ENCODE results near the gene ZBTB20.

The ZBTB20 gene

DNA sequence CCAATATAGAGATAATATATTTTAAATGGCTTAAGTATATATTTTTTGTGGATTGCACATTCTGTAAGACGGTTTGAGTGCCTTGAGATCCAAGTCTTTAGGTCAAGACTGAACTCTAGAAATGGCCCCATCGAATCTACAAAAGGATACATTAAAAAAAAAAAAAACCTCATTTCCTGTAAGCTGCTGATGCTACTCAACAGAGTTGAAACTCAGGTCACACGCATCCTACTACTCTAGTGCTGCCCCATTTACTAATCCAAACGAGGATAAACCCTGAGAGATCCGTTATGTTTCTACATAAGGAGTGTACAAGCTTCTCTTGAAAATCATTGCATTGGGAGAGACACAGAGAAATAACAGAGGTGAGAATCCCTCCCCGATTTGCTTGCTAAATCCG, 666.0 kb downstream of the ZBTB20 start:
- DNase-seq (ENCODE audit: low read depth in 2 of 2): no peak

DNA sequence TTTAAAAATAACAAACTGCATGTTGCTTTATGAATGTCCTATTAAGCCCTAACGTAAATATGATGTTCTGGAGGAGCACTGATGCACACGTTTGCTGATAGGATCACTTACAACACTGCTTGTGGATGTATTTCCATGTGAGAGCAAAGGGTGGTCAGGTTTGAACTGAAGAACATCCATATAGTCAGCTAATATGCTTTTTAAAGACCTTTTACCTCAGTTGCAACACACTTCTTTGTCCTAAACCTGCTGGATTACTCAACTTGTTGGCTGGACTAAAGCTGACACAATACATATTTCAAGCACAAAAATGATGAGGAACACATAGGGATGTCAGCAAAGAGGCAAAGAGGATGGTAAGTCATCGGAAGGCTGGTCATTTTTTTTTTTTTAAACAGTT, 666.6 kb downstream of the ZBTB20 start:
- DNase-seq (ENCODE audit: low read depth in 2 of 2): no peak

DNA sequence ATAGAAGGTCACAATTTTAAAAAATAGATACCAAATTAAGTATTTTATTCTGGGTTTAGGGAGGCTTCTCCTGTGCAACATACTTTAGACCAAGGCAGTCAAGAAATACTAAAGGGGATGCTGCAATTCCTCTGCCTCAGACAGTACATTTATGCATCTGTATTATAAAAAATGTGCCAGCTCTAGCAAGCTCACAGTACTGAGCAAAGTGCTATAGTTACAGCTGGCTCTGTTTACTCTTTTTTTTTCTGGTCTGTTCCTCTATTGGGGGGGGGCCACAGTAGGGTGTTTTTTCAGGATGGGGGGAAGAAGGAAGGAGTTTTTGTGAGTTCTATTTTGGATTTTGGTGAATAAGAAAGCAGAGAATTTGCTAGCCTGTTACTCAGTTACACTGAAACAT, 668.3 kb downstream of the ZBTB20 start:
- no peak for DNase-seq (ENCODE audit: low read depth in 2 of 2)

DNA sequence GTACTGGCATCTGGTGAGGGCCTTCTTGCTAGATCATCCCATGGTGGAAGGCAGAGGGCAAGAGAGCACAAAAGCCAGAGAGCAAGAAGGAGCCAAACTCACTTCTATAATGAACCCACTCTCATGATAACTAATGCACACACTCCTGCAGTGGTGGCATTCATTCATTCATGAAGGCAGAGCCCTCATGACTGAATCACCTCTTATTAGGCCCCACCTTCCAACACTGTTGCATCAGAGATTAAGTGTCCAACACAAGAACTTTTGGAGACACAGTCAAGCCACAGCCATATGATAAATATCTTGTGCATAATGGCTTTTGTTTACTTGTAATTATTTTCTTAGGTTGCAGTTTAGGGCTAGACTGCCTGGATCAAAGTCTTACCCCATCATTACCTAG, 670.6 kb downstream of the ZBTB20 start:
- DNase-seq (ENCODE audit: low read depth in 2 of 2): no peak

DNA sequence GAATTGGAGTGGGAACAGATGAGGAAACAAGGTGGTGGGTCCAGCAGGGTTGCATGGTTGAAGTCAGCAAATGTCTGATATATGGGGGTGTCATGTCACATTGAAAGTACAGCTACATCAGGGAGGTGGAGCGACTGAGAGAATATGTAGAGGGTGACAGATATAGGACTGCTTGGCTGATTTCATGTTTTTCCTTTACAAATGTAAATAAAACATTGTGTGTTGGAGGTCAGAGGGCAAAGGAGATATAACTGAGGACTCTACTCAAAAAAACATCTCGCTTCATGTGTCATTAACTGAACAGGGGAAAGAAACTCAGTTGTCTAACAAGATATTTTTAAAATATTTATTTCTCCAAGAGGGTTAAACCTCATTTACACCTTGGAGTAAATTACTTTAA, 675.6 kb downstream of the ZBTB20 start:
- DNase-seq (ENCODE audit: low read depth in 2 of 2): no peak

DNA sequence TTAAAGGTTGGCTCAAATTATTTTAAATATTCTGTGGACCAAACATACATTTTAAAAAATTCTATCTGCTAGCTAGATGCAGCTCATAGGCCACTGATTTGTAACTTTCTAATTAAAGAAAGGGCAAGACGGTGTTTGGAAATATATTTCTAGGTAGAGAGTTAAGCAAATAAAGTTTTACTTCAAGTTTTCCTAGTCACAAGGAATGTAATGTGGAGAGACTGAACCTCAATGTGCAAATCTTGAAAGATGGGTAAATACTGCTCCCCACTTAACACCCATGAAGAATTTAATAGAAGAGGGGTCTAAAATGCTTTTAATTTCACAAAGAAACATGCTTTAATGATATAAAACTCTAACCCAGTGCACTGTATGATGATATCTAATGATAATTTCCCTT, 678.0 kb downstream of the ZBTB20 start:
- DNase-seq (ENCODE audit: low read depth in 2 of 2): no peak

DNA sequence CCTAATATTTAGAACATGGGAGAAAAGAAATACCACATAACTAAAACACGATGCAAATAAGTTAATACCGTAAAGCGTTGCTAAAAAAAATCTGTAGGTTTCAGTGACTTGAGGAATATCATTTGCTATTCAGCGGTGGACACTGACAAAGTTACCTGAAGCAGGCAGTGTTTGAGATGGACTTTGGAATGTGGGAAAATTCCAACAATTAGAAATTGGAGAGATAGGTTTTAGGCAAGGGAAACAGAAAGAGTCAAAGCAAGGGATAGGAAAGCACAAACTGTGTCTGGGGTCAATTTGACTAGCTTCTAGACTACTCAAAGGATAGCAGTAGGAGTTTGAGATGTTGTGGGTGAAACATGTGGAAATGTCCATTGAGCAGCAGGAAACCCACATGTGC, 680.3 kb downstream of the ZBTB20 start:
- no peak for DNase-seq (ENCODE audit: low read depth in 2 of 2)

DNA sequence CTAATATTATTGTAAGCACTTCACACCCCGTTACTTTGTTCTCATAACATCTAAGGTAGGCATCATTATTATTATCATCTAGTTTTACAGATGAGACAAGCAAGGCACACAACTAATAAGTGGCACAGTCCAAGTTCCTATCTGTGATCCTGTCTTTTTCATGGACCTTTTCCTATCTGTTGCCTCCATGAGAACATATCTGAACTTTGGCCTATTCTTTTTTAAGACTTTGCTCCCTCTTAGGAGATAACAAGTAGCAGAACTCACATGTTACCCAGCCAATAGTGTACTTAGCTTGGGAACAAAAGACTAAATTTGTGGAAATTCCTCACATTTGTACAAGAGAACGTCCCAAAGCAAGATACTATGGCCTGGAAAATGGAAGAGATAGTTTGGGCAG, 680.8 kb downstream of the ZBTB20 start:
- DNase-seq (ENCODE audit: low read depth in 2 of 2): no peak

DNA sequence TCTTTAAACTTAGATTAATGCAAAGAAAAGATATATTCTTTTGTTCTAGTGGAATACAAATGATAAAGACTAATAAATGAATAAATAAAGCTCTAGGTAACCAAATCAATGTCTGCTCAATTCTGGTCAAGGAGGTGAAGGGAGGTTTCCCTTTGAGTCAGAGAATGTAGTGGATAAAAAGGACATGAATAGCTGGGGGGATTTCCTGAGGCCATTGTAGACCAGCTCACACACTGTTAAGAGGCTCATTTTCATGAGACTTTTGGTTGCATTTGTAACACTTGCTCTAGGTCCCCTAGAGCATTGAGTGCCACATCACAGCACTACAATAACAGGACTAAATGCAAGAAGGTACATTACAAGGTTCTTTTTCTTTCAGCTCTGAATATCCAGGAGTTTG, 682.5 kb downstream of the ZBTB20 start:
- DNase-seq (ENCODE audit: low read depth in 2 of 2): no peak

DNA sequence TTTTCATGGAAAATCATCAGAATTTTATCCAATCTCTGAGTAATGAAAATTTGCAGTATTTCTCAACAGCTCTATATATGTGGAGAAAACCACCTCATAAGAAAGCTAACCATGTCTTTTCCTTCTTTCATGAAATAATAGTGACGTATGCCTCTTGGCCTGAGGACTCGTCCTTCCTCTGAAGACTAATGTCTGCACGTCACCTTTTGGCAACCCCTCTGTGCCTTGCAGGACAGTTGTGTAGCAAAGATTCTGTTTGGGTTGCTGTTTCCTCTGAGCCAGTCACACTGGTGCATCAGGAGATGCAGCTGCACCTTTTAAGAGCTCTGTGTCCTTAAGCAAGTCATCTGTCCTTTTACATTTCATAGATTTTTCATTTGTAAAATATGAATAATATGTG, 684.3 kb downstream of the ZBTB20 start:
- no peak for DNase-seq (ENCODE audit: low read depth in 2 of 2)

DNA sequence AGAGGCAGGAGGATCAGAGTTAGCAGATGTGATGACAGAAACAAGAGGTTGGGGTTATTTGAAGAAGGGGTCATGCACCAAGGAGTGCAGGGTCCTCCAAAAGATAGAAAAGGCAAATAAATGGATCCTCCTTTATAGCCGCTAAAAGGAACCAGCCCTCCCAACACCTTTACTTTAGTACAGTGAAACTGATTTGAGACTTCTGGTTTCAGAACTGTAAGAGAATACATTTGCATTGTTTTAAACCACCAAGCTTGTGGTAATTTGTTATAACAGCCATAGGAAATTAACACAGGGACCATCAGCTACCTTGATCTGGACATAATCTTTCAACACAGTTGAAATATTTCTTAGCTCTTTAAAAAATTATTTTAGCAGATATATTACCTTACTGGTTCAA, 686.6 kb downstream of the ZBTB20 start:
- DNase-seq (ENCODE audit: low read depth in 2 of 2): no peak

DNA sequence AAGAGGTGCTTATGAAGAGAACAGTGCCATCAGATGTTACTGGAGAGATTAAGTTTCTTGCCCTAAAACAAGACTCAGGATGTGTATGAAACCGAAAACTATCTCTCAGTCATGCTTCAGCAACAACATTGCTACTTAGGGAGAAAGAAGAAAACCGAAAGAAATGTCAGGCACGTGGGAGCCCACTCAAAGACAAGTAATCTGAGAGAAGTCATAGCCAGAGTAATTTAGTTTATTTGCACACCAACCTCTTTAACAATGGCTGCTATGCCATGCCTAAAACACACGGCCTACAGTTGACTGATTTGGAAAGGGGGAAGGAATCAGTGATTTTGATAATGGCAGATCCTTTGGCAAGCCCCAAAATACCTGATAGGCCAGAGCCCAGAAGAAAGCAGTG, 690.3 kb downstream of the ZBTB20 start:
- no peak for DNase-seq (ENCODE audit: low read depth in 2 of 2)

DNA sequence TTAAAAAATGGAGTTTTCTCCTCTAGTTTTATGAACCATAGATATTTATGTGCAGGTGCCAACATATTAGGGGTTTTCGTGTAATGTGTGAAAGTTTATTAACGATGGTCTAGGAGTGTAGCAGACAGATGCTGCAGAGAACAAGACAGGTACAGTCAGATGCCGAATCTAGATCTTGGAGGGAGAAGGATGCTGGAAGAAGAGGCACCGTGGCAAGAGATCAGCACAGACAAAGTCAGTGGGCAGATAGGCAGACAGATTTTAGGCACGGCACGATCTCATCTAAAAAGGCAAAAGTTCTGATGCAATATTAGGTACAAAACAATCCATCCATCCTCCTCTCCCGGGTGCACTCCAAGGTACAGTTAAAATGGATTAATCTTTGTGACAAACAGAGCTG, 691.7 kb downstream of the ZBTB20 start:
- DNase-seq (ENCODE audit: low read depth in 2 of 2): no peak

DNA sequence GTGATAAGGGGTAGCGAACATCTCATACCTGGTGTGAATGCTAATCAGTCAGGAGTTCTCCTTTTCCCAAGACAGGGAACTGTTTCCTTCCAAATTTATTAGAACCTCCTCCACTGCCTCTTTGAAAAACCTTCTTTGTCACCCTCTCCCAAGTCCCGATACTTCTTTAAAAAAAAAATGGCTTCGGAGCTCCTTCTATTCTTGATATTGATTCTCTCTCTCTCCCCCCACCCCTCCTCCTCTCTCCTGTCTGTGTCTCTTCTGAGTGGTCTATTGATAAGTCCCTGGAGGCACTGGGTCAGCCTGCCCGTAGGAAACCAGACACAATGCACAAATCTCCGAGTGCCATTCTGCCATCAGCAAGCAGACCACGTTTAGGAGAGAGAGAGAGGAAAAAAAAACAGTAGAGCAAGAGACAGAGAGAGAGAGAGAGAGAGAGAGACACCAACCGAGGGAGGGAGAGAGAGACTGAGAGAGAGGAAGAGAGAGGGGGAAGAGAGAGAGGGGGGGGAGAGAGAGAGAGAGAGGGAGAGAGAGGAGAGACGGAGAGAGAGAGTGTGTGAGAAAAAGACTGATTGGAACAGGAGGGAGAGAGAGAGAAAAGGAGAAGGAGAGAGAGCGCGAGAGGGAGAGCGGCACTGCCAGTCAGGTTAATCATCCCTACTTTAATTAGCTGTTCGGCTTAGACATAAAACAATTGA, 692.4 kb downstream of the ZBTB20 start:
- DNase-seq (ENCODE audit: low read depth in 2 of 2): no peak

DNA sequence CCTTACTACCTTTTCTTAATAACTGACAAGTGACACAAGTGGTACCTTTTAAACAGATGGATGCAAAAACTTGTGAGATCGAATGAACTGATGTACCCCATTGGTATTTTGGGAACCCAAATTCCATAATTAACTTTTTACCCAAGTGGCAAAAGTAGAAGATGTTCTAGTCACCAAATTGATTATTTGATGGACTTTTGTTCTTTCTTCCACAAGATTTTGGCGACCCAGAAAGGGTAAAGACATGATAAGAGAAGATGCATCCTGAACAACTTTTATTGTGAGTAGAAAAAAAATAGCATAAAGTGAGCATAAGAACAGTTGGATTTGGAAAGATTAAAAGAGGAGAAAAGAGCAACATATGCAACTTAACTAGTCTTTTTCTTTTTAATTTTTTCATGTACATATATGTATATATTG, 693.7 kb downstream of the ZBTB20 start:
- DNase-seq (ENCODE audit: low read depth in 2 of 2): no peak

DNA sequence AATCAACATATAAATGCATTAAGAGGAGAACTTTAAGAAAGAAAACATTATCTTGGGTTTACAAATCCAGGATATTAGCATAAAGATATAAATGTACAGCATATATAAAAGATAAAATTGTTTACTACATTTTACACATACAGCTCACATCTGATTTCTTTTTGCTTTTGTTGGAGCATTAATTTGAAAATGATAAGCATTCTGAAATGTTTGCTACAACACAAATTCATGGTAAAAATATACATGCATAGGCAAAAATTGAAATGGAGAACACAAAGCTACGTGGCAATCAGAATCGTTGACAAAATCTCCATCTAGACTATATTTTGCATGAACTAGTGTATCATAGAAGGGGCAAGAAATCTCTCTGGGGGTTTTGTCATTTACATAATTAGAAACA, 694.2 kb downstream of the ZBTB20 start:
- DNase-seq (ENCODE audit: low read depth in 2 of 2): no peak

DNA sequence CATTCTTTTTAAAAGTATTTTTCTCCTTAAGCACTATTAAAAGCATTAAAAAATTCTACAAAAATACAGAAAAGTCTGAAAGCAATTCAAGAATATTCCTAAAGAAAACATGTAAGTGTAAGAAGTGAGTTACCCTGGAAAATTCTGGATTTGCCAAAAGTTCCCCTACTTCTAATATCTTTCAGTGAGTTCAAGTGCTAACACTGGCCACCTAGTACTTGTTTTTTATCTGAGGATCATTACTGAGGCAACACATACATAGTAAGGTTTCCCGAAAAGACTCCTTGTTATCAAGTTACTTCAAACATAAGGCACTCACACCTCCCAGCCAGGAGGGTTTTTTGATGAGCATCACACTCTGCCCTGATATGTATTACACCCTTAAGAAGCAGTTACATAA, 694.8 kb downstream of the ZBTB20 start:
- no peak for DNase-seq (ENCODE audit: low read depth in 2 of 2)

DNA sequence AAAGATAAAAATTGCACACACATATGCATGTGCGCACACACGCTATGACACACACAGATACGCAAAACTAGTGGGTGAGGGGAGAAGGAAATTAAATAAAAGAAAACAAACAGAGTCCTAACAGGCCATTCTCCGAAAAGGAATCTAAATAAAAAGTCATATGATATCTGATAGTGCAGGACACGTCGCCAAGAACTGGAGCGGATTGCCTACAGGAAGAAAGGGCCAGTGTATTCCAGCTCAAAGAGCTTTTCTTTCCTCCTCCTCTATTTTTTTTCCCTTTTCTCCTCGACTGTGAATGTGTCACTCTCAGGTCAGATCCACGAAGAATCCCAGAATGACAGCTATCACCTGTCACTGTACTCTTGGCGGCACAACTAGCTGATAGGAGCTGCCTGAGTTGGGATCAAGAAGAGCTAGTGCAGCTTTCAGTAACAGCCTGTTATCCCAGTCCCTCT, 695.5 kb downstream of the ZBTB20 start:
- DNase-seq (ENCODE audit: low read depth in 2 of 2): no peak

DNA sequence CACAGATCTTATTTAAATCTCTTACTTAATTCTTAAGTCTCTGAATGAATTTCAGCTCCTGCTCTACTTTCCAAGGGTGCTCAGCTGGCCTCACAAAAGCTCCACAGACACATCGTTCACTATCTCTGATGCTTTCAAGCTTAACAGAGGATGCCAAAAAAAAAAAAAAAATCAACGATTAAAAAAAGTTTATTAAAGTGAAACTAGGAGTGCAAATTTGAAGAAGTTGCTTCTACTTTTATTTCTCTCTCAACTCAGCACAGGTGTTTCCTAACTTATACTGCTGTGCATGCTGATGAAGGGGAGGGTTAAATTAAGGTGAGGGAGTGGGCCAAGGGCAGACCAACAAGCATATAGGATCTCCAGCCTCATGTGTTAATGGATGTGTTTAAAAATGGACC, 696.0 kb downstream of the ZBTB20 start:
- no peak for DNase-seq (ENCODE audit: low read depth in 2 of 2)

DNA sequence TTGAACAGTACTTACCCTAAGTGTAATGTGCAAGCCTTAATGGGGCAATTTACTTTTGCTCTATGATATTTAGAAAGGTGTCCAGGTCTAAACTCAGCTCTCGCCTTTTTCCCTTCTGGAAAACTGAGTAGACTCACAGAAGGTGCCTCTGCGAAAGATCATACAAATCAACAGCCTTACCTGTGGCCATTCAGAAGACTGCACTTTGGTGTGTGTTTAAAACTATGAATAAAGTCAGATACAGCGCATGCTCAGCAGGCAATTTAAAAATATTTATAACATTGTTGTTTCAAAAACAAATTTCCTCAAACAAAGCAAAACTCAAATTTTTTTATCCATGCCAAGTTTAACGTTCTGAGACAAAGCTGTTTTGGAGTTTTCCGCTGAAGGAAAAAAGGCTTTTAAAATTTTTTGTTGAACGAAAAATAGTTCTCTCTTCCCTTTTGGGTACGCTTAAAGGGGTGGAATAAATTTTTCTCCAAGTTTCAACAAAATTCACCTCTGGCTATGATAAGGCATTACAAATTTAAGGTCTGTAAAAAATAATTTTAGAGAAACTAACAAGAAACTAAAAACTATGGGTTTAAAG, 697.0 kb downstream of the ZBTB20 start:
- no peak for DNase-seq (ENCODE audit: low read depth in 2 of 2)

DNA sequence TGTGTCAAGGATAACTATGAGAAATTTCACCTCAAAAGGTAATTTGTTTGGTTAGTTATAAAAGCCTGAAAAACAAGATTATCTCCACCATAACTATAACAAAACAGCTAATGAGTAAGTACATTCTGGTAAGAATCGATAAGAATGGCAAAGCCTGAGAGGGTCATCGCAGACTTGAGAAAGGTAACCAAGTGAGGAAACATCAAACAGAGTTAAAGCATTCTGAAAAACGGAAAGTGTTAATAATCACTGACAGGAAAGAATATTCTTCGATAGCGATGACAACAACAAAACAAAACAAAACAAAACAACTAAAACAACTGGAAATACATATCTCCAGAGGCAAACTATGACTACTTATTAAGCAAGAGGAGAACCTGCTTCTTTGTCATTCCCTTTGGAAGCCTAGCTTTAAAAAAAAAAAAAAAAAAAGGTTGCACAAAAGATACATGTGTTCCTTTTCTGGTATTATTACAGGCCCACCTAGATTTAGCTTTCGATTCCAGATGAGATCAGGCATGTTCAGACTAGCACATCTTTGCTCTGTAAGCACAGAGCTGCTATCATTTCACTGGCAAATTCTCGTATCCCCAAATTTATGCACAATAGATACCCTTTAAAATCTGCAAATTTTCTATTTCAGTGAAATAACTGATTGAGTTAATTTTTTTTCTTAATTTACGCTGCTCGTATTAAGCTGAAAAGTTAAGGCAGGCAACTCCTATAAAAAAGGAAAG, 697.6 kb downstream of the ZBTB20 start:
- no peak for DNase-seq (ENCODE audit: low read depth in 2 of 2)

DNA sequence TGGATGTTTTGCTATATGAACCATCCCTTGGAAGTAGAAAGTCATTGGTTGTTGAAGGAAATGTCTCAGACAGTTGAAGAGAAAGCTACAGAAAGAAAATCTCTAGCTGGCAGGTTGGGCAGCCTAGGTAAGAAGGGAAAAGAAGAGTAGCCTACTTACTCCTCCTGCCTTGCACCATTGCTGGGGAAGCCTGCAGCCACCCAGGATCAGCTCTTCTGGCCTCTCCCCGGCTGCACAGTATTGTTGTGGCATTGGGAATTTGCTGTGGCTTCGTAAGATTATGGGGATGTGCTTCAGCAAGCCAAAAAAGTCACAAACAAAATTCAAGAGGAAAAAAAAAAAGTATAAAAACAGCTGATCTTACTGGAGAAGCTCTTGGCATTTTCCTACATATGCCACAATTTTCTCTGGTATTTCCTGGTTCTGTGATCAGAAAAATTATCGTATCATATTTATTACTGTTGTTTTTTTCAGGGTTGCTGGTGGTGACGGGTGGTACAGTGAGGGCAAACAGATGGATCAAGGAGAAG, 699.1 kb downstream of the ZBTB20 start:
- DNase-seq (ENCODE audit: low read depth in 2 of 2): no peak

DNA sequence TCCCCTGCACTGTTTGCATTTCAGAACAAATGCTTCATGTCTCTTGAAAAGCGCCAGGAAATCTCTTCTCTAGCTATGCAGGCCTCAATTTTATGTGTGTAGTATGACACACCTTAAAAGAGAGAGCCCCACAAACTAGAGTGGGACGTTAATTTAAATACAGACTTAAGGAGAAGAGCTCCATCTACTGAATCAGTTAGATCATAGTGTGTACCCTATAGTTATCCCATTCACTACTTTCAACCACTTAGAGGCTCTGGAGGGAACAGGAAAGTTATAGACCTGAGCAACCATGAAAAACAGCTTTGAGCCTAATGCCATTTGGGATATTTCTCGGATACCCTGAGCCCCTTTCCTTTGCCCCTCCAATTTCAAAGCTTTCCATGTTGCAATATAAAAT, 699.5 kb downstream of the ZBTB20 start:
- DNase-seq (ENCODE audit: low read depth in 2 of 2): no peak
